Right ventricle myocardium superior (tissue), 1 donor: ENCODE measurements around the gene FUZ. TPM values are rescaled to one million over a fixed set of nuclear protein-coding genes. Genes with fewer than 3 reads are reported as not detected.
"Not testable (repeated sequence)": the region's sequence is repeated elsewhere in the genome, so short reads cannot be mapped to it uniquely, and the experiment has no call there.

Source experiments
- ATAC-seq: fragments of 200-7000 bp; cut with Tn5 transposase; one replicate; pipeline ENCODE4 v1.9.1; 2020; ENCODE audit warnings: mild to moderate bottlenecking; ENCODE audit not compliant: poor library complexity
- DNase-seq: peaks from one replicate; pipeline ENCODE4 v3.0.0-alpha.2; 2020
- intact Hi-C: fragments of 100-400 bp; cut with DNase I; formaldehyde crosslinking; loops from one replicate; pipeline ENCODE4 v1.11.2; 2022
- total RNA-seq: library from RNA; stranded (reverse); fragmentation: NEBNext Ultra II Directional; extraction: Animal tissue kit (Norgen Biotek cat#: 25700); gene quantifications from one replicate; pipeline ENCODE4 v1.2.1, GENCODE V29; 2021
- donor health status: DM: no; HTN: yes; CAD: no; lungs with severe emphysema.

The FUZ gene
- total RNA-seq, 1 donor from 2014 or later = 19.8 TPM

- peak; percentile 45 for ATAC-seq
- DNase-seq = no peak
- intact Hi-C loops = no loop called here
Observed at GRCh38 chr19:49838885-49839588, 25.9 kb upstream of the FUZ start.

DNA sequence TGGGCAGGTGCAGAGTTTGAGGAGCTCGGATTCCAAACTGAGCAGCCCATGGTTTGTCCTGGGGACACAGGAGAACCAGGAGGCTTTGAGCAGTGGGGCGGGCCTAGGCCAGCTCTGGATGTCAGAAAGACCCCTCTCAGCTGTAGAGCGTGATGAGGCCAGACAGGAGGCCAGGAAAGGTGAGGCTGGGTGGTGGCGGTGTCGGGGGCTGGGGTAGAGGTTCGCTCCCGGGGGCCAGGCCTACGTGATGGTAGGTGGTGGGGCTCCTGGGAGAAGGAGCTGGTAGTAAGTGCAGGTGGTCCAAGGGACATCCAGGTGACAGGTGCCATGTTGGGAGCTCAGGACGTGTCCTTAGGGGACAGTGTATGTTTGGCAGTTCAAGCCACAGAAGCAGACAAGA, 24.3 kb upstream of the FUZ start:
- DNase-seq (no peak), ATAC-seq (no peak)
- intact Hi-C loops = no loop called here

DNA sequence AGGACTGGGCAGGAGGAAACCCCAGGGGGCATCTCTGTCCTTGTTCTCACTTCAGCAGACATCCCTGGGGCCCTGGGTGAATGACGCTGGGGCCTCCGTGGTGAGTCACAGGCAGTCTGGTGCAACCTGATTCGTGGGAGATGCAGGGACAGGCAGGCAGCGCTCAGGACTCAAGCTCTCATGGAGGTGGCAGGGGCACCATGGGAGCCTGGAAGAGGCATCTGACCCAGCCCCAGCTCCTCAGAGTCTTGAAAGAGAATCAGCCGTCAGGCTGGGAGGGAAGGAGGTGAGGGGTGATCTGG, 23.9 kb upstream of the FUZ start:
- DNase-seq = no peak
- ATAC-seq = no peak
- intact Hi-C loops = no loop called here

DNA sequence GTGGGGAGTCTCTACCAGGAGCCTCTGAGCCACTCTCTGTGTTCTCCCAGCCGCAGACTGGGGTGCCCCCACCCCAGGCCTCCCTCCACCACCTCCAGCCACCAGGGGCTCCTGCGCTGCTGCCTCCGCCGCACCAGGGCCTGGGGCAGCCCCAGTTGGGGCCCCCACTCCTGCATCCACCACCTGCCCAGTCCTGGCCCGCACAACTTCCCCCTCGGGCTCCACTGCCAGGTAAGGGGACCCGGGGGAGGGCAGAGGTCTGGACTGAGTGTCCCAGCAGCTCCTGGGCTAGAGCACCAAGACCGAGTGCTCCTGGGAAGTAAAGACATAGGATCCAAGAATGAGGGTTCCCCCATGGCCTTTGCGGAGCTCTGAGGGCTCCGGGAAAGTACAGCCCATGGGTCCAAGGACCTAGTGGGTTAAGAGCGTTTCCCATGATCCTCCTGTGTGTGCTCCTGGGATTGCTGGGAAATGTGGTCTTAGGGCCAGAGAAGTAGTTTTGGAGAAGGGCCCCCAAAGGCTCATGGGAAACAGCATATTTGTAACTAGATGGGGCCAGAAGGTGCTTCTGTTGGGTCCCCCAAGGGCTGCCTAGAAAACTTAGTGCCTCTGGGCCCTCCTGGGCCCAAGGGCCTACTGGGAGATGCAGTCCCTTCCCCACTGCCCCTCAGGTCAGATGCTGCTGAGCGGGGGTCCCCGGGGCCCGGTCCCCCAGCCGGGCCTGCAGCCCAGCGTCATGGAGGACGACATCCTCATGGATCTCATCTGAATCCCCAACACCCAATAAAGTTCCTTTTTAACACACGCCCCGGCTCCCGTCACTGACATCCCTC, 23.3 kb upstream of the FUZ start:
- ATAC-seq = no peak
- intact Hi-C loops = no loop called here
- DNase-seq = no peak

GRCh38 chr19:49835562-49835961, 22.5 kb upstream of the FUZ start:
- intact Hi-C loops = no loop called here
- ATAC-seq = no peak
- DNase-seq = no peak

DNA sequence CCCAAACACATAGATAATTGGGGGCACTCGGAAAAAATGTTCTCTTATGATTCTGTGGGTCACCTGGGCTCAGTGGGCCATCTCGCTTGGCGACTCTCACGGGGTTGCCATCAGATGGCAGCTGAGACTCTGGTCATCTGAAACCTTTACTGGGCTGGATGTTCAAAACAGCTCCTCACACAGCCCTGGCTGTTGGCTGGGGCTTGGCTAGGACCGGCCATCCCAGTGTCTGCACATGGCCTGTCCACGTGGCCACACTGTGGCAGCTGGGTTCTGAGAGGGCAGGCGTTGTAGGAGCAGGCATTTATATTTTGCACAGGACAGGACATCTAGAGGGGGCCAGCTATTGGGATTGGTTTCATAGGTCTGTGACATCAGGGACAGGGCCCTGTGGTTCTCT, 20.5 kb upstream of the FUZ start:
- ATAC-seq = no peak
- DNase-seq = no peak
- intact Hi-C loops = no loop called here

GRCh38 chr19:49832556-49832955, 19.5 kb upstream of the FUZ start:
- intact Hi-C loops = no loop called here
- DNase-seq (no peak), ATAC-seq (no peak)

GRCh38 chr19:49831592-49831991, 18.5 kb upstream of the FUZ start:
- intact Hi-C loops = no loop called here
- ATAC-seq = no peak
- DNase-seq = no peak

- ATAC-seq = no peak
- DNase-seq = no peak
- intact Hi-C loops = no loop called here
Observed at GRCh38 chr19:49830766-49831165, 17.7 kb upstream of the FUZ start.

- intact Hi-C loops = no loop called here
- ATAC-seq (no peak), DNase-seq (no peak)
Observed at GRCh38 chr19:49829721-49830120, 16.6 kb upstream of the FUZ start.

GRCh38 chr19:49829200-49829599, 16.1 kb upstream of the FUZ start:
- DNase-seq (no peak), ATAC-seq (no peak)
- intact Hi-C loops = no loop called here

DNA sequence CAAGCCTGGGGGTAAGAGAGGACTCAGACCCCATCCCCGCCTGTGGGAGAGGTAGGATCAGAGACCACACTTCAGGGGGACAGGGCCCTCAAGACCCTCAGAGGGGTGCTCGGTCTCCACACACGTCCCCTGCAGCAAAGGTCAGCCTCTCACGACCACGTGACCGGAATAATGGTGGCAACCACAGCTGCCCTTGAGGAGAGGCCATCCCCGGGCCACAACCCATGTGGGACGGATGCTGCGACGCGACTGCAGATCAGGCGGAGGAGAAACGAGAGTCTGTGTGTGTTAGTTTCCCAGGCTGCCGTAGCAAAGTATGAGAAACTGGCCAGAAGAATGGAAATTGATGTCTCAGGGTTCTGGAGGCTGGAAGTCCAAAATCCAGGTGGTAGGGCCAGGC, 13.9 kb upstream of the FUZ start:
- intact Hi-C loops = no loop called here
- ATAC-seq (no peak), DNase-seq (no peak)

- no peak for DNase-seq
- ATAC-seq = no peak
- intact Hi-C loops = no loop called here
Observed at GRCh38 chr19:49824662-49825061, 11.6 kb upstream of the FUZ start.

GRCh38 chr19:49823472-49823871, 10.4 kb upstream of the FUZ start:
- intact Hi-C loops = no loop called here
- DNase-seq = no peak
- ATAC-seq = no peak

GRCh38 chr19:49820125-49820524, 7.0 kb upstream of the FUZ start:
- intact Hi-C loops = no loop called here
- DNase-seq (no peak), ATAC-seq (peak; percentile 29)

DNA sequence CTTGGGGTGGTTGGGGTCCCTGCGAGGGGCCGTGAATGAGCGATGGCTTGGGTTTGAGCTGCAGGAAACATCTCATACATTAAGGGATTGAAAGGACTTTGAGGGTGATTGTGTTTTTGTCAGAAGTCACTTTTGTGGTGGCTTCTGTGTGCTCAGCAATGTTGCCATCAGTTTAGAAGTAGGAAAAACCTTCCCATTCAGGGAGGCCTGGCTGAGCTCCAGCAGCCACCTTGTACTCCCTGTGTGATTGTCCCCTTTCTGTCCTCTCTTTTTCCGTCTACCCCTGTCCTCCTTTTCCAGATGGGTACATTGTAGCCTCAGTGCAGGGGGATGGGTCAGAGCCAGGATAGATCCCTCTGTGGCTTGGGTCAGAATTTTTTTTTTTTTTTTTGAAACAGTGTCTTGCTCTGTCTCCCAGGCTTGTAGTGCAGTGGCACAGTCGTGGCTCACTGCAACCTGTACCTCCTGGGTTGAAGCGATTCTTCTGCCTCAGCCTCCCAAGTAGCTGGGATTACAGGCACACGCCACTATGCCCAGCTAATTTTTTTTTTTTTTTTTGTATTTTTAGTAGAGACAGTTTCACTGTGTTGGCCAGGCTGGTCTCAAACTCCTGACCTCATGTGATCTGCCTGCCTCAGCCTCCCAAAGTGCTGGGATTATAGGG, 6.5 kb upstream of the FUZ start:
- intact Hi-C loops = loop anchor here (5.0 kb wide), 1 partner anchor 33 kb away; the partner anchor contains the start of gene PTOV1
- DNase-seq, ATAC-seq: not testable (repeated sequence)

DNA sequence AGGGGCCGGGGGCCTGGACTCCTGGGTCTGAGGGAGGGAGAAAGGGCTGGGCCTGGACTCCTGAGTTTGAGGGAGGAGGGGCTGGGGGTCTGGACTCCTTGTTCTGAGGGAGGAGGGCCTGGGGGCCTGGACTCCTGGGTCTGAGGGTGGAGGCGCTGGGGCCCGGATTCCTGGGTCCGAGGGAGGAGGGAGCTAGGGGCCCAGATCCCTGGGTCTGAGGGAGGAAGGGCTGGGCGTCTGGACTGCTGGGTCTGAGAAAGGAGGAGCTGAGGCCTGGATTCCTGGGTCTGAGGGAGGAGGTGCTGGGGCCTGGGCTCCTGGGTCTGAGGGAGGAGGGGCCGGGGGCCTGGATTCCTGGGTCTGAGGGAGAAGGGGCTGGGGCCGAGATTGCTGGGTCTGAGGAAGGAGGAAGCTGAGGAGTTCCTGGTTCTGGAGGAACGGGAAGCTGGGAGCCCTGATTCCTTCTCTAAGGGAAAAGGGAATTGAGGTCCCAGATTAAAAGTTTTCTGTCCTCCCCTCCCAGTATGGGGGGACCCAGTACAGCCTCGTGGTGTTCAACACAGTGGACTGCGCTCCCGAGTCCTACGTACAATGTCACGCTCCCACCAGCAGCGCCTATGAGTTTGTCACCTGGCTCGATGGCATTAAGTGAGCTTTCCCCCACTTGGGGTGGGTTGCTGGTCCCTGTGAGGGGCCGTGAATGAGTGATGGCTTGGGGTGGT, 5.7 kb upstream of the FUZ start:
- no peak for DNase-seq
- intact Hi-C loops = loop anchor here (5.0 kb wide), 1 partner anchor 33 kb away; the partner anchor contains the start of gene PTOV1
- ATAC-seq = no peak

- intact Hi-C loops = loop anchor here (5.0 kb wide), 1 partner anchor 34 kb away; the partner anchor contains the start of gene PTOV1
- ATAC-seq = peak; percentile 77
- peak; percentile 92 for DNase-seq
Observed at GRCh38 chr19:49817964-49818648, 5.0 kb upstream of the FUZ start, which contains the start of gene MED25. TSS of gene MED25 (plus strand) at chr19:49818289. CDS start at chr19:49818342, 53 bp downstream.
